RWPE1 (cell line): ENCODE measurements around the gene CCDC88C.
A peak's percentile ranks its signal among the peaks of the same experiment; 100 is the strongest.

ENCODE experiments used
- CTCF ChIA-PET: fragments of 350-600 bp; sonication (Branson Sonifier 250); formaldehyde crosslinking; extraction: SDS; loops from one replicate; lab custom pipeline; 2021; lab: Yijun Ruan, JAX
- POLR2A ChIA-PET: fragments of 400-600 bp; formaldehyde crosslinking; extraction: SDS; loops from one replicate; lab custom pipeline; 2020; ENCODE audit warnings: antibody characterized with exemption; ENCODE audit not compliant: low non-redundant PET; lab: Yijun Ruan, JAX
- DNase-seq: peaks from one replicate; pipeline ENCODE4 v3.0.0; 2012; ENCODE audit warnings: low spot score
- H3K27ac ChIP-seq: fragments of 450-650 bp; 2 replicates; pipeline ENCODE4 v1.5.1; 2017
- TF ChIP-seq, protein P1 (sequence below): fragments of 450-650 bp; conservative IDR thresholded peaks from 2 replicates; pipeline ENCODE4 v1.5.1; 2017; ENCODE audit warnings: low read depth, mild to moderate bottlenecking

The CCDC88C gene

DNA sequence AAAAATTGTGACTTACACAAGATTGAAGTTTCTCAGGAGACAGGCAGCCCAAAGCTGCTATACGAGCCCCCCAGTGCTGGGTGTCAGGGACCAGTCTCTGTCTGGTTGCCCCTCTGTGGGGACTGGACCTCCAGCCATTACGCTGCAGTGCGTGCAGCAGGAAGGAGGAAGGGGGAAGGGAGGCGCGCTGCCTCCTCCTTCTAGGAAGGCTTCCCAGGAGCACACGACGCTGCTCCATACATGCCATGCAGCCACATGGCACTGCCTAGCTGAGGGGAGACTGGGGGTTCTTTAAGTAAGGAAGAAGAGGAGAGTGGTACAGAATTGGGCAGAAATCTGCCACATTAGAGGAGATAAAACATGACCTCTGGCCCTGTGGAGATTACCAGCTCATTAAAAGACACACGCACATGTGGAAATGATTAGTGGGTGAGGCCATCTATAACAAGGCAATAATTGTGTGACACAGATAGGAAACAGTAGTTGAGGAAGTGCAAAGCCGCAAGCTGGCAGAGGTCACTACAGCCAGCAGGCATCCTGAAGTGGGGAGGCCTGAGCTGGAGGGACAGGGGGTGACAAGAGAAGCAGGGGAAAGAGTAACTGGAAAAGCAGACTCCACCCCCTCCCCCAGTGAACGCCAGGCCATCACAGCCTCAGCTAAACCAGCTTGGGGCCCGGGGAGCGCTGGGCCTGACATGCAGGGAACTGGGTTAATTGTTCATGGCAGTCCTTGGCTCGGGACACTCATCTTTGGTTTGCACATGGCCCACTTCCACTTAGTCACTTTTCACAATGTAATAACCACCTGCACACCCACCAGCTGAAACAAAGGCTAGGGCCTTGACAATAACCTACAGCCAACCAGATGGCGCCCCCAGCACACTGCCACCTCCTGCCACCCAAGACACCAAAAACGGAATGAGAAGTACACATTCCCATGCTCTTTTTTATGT lies 39.6 kb downstream of the CCDC88C start:
- POLR2A ChIA-PET, result no interaction called here
- CTCF ChIA-PET, result interaction anchor here (0.7 kb wide), 1 partner anchor 41 kb away, joined by 3 read pairs; no protein-coding TSS in a partner anchor
- H3K27ac ChIP-seq, result peak overlapping the region; percentile 55
- DNase-seq, result no peak
- TF ChIP-seq, protein P1, sequence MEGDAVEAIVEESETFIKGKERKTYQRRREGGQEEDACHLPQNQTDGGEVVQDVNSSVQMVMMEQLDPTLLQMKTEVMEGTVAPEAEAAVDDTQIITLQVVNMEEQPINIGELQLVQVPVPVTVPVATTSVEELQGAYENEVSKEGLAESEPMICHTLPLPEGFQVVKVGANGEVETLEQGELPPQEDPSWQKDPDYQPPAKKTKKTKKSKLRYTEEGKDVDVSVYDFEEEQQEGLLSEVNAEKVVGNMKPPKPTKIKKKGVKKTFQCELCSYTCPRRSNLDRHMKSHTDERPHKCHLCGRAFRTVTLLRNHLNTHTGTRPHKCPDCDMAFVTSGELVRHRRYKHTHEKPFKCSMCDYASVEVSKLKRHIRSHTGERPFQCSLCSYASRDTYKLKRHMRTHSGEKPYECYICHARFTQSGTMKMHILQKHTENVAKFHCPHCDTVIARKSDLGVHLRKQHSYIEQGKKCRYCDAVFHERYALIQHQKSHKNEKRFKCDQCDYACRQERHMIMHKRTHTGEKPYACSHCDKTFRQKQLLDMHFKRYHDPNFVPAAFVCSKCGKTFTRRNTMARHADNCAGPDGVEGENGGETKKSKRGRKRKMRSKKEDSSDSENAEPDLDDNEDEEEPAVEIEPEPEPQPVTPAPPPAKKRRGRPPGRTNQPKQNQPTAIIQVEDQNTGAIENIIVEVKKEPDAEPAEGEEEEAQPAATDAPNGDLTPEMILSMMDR, result no peak

DNA sequence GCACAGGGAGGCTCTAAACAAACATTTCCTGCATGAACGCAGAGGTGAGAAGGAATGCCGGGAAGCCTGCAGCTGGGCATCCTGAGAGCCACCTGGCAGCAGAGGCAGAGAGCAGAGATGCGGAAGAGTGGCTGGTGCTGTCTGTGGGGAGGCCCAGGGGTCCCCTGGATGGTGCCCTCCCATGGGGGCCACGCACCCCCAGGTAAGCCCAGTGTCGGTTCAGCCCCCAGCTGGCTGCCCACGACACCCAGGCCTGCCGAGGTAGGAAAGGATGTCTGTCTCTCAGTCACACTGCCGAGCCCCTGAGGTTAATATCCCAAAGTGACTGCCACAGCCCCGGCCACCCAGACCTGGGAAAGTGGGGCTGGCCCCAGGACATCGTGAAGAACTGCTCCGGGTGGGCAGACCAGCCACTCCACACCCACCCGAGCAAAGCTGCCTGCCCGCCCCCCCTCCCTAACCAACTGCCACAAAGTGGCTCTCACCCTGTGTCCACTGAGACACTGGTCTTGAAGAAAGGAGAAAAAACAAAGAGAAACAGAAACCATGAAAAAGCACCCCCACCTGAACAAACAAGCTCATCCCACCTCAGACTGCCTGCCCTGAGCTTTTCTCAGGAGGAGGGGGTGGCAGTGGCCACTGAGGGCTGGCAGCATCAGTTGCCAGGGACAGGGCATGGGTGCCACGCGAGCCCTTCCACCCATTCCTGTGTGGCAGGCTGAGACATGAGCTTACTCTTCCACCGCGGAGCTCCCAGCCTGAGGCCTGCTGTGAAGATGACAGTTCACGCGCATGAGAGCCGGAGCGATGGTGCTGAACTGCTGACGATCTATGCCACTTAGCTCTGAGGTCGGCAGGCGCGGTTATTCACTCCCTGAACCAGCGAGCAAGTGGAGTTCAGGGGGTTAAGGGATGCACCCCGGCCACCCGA lies 40.8 kb downstream of the CCDC88C start:
- ChIA-PET CTCF (interaction anchor here (0.6 to 0.7 kb wide), 2 partner anchors 367 to 1831 kb away, joined by 3 read pairs; no protein-coding TSS in a partner anchor), POLR2A (no interaction called here)
- DNase-seq, result no peak
- TF ChIP-seq, protein P1, result no peak
- peak overlapping the region; percentile 55 for H3K27ac ChIP-seq

DNA sequence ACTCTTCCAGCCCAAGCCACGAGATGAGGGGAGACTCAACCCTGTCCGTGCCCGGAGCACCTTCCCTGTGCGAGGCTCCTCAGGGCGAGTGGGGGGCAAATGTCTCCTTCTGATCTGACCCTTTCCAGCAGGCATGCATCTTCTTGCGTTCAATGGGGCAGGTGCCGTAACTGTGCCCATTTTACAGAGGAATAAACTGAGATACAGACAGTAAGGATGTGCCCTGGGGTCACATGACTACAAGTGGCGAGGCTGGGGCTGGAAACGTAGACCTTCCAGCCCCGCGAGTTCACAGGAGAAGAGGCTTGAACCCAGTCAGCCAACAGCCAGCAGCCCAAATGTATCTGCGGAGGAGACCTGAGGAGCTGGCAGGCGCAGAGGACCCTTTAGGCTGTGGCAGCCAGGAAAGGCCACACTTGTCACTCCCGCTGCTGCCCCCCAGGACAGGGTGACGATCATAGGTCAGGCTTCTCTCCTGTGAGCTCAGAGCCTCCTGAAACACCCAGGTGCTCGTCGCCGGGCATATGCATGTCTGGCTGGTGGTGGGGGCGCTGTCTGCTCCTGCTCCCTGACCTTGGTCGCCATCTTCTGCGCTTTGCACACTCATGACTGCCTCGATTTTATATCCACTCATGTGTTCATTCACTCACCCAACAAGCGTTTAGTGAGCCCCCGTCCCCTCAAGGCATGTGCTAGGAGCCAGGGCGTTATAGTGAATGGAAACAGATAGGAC lies 41.7 kb downstream of the CCDC88C start:
- TF ChIP-seq, protein P1, result no peak
- ChIA-PET CTCF (interaction anchor here (0.6 kb wide), 1 partner anchor 157 kb away, joined by 3 read pairs; no protein-coding TSS in a partner anchor), POLR2A (no interaction called here)
- peak overlapping the region; percentile 93 for H3K27ac ChIP-seq
- DNase-seq, result no peak

DNA sequence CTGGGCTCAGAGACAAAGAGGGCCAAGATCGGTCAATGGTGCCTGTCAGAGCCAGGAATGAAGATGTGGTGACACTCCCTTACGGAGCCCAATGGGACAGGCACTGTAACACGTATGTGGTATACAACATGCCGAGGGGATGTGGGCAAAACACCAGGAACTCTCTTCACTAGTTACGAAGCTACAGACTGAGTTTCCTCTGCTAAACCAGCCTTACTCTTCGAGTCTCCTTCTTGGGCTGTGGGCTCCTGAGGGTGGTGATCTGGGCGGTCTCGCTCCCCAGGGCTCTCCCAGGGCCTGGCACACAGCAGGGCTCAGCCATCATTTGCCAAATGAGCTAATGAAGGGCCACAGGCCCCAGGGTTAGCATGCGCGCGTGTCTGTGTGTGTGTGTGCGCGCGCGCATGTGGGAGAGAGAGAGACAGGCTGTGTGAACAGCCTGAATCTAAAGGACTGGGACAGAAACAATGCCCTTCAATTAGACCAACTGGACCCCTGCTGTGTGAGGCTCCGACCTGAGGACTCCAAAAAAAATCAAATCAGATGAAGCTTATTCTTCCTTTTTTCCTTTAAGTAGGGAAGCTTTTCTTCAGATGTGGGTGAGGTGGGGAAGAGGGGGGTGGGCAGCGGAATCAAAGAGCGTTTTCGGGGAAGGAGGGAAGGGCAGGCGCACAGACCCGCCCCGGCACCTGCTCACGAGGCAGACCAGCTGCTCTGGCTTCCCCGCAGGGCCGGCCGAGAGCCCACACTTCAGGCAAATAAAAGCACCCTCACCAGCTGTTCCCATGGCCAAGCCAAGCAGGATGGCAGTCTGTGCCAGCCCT lies 42.5 kb downstream of the CCDC88C start:
- POLR2A ChIA-PET, result no interaction called here
- DNase-seq, result no peak
- CTCF ChIA-PET, result interaction anchor here (0.6 kb wide), 2 partner anchors 156 to 202 kb away, joined by 3 to 5 read pairs; no protein-coding TSS in a partner anchor

DNA sequence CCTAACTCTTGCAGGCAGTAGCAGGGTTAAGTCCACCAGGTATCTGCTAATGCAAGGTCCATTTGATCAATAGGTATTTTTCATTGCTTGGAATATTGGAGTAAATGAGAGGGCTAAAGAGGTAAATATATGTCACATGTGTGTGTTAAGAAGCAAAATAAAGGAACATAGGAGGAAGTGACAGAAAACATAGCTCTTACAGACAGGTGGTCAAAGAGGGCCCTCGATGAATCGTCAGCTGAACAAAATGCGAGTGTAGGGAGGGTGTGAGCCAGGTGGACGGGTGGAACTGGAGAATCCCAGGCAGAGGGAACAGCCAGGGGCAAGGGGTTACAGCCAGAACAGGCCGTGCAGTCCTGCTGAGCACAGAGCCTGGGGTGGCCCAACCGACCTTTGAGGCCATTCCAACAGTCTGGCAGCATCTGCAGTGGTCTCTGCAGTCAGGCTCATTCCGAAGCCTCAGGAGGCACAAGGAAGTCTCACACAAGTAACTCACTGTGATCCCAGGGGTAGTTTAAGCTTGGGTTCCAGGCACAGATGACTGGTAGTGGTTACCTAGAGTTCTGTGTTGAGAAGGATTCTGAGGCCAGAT lies 43.2 kb downstream of the CCDC88C start:
- peak overlapping the region; percentile 93 for H3K27ac ChIP-seq
- ChIA-PET POLR2A (no interaction called here), CTCF (no interaction called here)
- DNase-seq, result no peak
- TF ChIP-seq, protein P1, result no peak

More for the DNA sequence above, 42.5 kb downstream of the CCDC88C start:
- H3K27ac ChIP-seq, result peak overlapping the region; percentile 93
- TF ChIP-seq, protein P1, result no peak
